ENCODE results near the gene AQP10. TPM values are rescaled to one million over a fixed set of nuclear protein-coding genes. Genes with fewer than 3 reads are reported as not detected.
"Not testable (repeated sequence)": the region's sequence is repeated elsewhere in the genome, so short reads cannot be mapped to it uniquely, and the experiment has no call there.

AQP10 gene
- total RNA-seq, 6 experiments from 2014 or later: not detected

DNA sequence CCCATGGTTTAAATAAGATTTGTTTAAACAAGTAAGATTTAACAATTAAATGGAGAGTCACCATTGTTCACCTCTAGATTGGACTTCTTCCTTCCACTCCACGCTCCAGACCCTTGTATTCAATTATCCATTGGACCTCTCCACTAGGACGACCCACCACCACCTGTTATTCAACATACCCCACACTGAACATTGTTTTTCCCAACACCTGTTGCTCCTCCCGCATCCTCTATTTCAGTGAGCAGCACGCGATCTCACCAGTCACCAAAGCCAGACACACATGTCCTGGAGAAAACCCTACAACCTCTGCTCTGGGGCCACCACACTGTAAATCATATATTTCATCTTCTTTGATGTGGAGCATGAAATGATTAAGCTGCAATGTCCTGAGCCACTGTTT, 33.1 kb downstream of the AQP10 start:
- TF ChIP-seq, protein P1, sequence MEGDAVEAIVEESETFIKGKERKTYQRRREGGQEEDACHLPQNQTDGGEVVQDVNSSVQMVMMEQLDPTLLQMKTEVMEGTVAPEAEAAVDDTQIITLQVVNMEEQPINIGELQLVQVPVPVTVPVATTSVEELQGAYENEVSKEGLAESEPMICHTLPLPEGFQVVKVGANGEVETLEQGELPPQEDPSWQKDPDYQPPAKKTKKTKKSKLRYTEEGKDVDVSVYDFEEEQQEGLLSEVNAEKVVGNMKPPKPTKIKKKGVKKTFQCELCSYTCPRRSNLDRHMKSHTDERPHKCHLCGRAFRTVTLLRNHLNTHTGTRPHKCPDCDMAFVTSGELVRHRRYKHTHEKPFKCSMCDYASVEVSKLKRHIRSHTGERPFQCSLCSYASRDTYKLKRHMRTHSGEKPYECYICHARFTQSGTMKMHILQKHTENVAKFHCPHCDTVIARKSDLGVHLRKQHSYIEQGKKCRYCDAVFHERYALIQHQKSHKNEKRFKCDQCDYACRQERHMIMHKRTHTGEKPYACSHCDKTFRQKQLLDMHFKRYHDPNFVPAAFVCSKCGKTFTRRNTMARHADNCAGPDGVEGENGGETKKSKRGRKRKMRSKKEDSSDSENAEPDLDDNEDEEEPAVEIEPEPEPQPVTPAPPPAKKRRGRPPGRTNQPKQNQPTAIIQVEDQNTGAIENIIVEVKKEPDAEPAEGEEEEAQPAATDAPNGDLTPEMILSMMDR (IDR thresholded peaks at IDR 0.05): 0 out of 2 replicates have a peak, but pooled peaks have one; percentile 20
- no peak for DNase-seq
- no peaks in the 10 kb centered on the region for H3K9me3 Mint-ChIP-seq
- H3K4me3 Mint-ChIP-seq: no peak overlapping the region
- H3K27me3 Mint-ChIP-seq (ENCODE audit: insufficient read depth): no peaks in the 10 kb centered on the region; the same call in none of the 2 replicates
- H3K36me3 Mint-ChIP-seq (ENCODE audit: low read depth): peaks cover 9% of the 10 kb centered on the region; the same call in 1 of the 2 replicates
- peaks cover 21% of the 10 kb centered on the region for H3K4me1 Mint-ChIP-seq (ENCODE audit: low read depth)
- no peak overlapping the region for H3K27ac Mint-ChIP-seq

DNA sequence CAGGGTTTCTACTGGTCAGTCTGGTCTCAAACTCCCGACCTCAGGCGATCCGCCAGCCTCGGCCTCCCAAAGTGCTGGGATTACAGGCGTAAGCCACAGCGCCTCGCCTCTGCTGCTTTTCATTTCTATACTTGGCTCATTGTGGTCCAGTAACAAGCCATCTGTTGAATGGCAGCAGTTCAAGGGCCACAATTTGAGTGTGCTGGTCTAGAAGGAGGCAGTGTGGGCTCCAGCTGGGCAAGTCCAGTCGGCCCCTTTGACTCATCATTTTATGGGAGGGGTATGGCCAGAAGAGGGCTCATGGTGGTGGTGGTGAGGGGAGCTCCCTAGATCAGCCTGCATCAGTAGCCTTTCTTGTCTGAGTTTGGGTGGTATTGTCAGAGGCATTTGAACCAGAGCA, 37.6 kb downstream of the AQP10 start:
- DNase-seq: no peak
- peaks cover 16% of the 10 kb centered on the region for H3K4me1 Mint-ChIP-seq (ENCODE audit: low read depth)
- H3K9me3 Mint-ChIP-seq: no peaks in the 10 kb centered on the region
- no peaks in the 10 kb centered on the region for H3K36me3 Mint-ChIP-seq (ENCODE audit: low read depth)
- TF ChIP-seq, protein P1 (IDR thresholded peaks at IDR 0.05): no peak
- H3K27me3 Mint-ChIP-seq (ENCODE audit: insufficient read depth): peaks cover 4% of the 10 kb centered on the region
- H3K4me3 Mint-ChIP-seq: no peak overlapping the region
- H3K27ac Mint-ChIP-seq: no peak overlapping the region

GRCh38 chr1:154360288-154360687, 39.4 kb downstream of the AQP10 start:
- H3K4me3 Mint-ChIP-seq: no peak overlapping the region
- H3K36me3 Mint-ChIP-seq (ENCODE audit: low read depth): no peaks in the 10 kb centered on the region
- no peak overlapping the region for H3K27ac Mint-ChIP-seq
- H3K27me3 Mint-ChIP-seq (ENCODE audit: insufficient read depth): peaks cover 10% of the 10 kb centered on the region
- TF ChIP-seq, protein P1 (IDR thresholded peaks at IDR 0.05): no peak
- H3K4me1 Mint-ChIP-seq (ENCODE audit: low read depth): peaks cover 8% of the 10 kb centered on the region
- no peak for DNase-seq
- no peaks in the 10 kb centered on the region for H3K9me3 Mint-ChIP-seq

- not testable (repeated sequence) for H3K4me3 Mint-ChIP-seq; H3K9me3 Mint-ChIP-seq; H3K36me3 Mint-ChIP-seq (ENCODE audit: low read depth); H3K4me1 Mint-ChIP-seq (ENCODE audit: low read depth); H3K27ac Mint-ChIP-seq; DNase-seq
- peaks cover 12% of the 10 kb centered on the region for H3K27me3 Mint-ChIP-seq (ENCODE audit: insufficient read depth)
These were observed 40.0 kb downstream of the AQP10 start for GRCh38 chr1:154360881-154361280.

DNA sequence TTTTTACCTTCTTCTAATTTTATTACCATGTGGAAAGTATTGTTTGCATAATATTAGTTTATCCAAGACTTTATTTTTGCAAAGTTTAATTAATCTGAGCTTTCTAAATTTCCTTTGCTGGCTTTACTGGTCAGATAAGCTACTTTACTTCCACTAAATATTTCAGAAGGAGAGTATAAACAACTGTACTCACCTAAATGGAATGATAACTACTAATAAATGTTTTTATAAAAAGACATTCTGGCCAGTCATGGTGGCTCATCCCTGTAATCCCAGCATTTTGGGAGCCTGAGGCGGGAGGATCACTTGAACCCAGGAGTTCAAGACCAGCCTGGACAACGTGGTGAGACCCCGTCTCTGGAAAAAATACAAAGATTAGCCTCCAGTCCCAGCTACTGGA, 40.5 kb downstream of the AQP10 start:
- DNase-seq: no peak
- peaks cover 17% of the 10 kb centered on the region for H3K27me3 Mint-ChIP-seq (ENCODE audit: insufficient read depth)
- H3K4me1 Mint-ChIP-seq (ENCODE audit: low read depth): peaks cover 8% of the 10 kb centered on the region
- H3K27ac Mint-ChIP-seq: no peak overlapping the region
- H3K9me3 Mint-ChIP-seq: no peaks in the 10 kb centered on the region
- TF ChIP-seq, protein P1 (IDR thresholded peaks at IDR 0.05): no peak
- H3K36me3 Mint-ChIP-seq (ENCODE audit: low read depth): no peaks in the 10 kb centered on the region
- H3K4me3 Mint-ChIP-seq: no peak overlapping the region

- peaks cover 5% of the 10 kb centered on the region for H3K27me3 Mint-ChIP-seq (ENCODE audit: insufficient read depth)
- no peaks in the 10 kb centered on the region for H3K9me3 Mint-ChIP-seq
- no peak overlapping the region for H3K27ac Mint-ChIP-seq
- TF ChIP-seq, protein P1 (IDR thresholded peaks at IDR 0.05): no peak
- H3K4me3 Mint-ChIP-seq: no peak overlapping the region
- H3K36me3 Mint-ChIP-seq (ENCODE audit: low read depth): no peaks in the 10 kb centered on the region
- H3K4me1 Mint-ChIP-seq (ENCODE audit: low read depth): no peaks in the 10 kb centered on the region
- DNase-seq: no peak
These were observed 50.5 kb downstream of the AQP10 start for GRCh38 chr1:154371436-154371835.

GRCh38 chr1:154373777-154374357, 53.0 kb downstream of the AQP10 start:
- H3K36me3 Mint-ChIP-seq (ENCODE audit: low read depth); H3K4me3 Mint-ChIP-seq; H3K27ac Mint-ChIP-seq; DNase-seq; H3K9me3 Mint-ChIP-seq; H3K27me3 Mint-ChIP-seq (ENCODE audit: insufficient read depth); H3K4me1 Mint-ChIP-seq (ENCODE audit: low read depth): not testable (repeated sequence)
